ENCODE results near the gene FAM184A. TPM values are rescaled to one million over a fixed set of nuclear protein-coding genes. Genes with fewer than 3 reads are reported as not detected.

Gene FAM184A
- total and polyA plus RNA-seq, 2 of the 8 experiments (the other 6 are each of a cell fraction or from before 2014, with no cell fraction given): 6.3 to 11.3 TPM

DNA sequence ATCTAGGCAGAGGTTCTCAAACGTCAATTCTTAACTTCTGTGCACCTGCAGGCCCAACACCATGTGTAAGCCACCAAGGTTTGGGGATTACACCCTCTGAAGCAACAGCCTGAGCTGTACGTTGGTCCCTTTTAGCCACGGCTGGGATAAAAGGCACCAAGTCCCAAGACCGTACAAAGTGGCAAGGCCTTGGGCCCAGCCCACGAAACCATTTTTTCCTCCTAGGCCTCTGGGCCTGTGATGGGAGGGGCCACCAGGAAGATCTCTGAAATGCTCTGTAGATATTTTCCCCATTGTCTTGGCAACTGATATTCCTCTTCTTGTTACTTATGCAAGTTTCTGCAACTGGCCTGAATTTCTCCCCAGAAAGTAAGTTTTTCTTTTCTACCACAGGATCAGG lies 4.5 kb upstream of the FAM184A start:
- H2BK120ac ChIP-seq (replicated peaks; ENCODE audit: low read depth, low read length): no peak overlapping the region
- no peak overlapping the region for H3K18ac ChIP-seq (ENCODE audit: extremely low read depth, low read length)
- no peak overlapping the region for H3K4ac ChIP-seq (replicated peaks; ENCODE audit: insufficient read length, low read depth, low read length)
- no peak overlapping the region for H3K23ac ChIP-seq (ENCODE audit: insufficient read length)
- no peaks in the 10 kb centered on the region for H4K20me1 ChIP-seq (replicated peaks in 1 of 2; ENCODE audit: control insufficient read depth in 1 of 2, insufficient read depth in 2 of 2, low read length in 2 of 2)
- no peak overlapping the region for H2BK20ac ChIP-seq (ENCODE audit: low read length)
- H3K56ac ChIP-seq (replicated peaks; ENCODE audit: insufficient read length, low read depth, low read length): no peak overlapping the region
- no peaks in the 10 kb centered on the region for H3K79me2 ChIP-seq (ENCODE audit: control insufficient read depth in 1 of 2, insufficient read depth in 2 of 2, low read length in 2 of 2)
- POLR2A ChIA-PET (ENCODE audit: partially characterized antibody): no interaction called here
- peaks cover 24 to 31% of the 10 kb centered on the region in 2 experiments for H3K9me3 ChIP-seq (ENCODE audit: insufficient read depth in 2 of 2, low read depth in 1 of 2, low read length in 1 of 2)
- H3K27ac ChIP-seq (ENCODE audit: low read depth, low read length): no peak overlapping the region
- H2BK5ac ChIP-seq (ENCODE audit: low read depth, low read length): no peak overlapping the region
- WGBS, 2 experiments (ENCODE audit: extremely low coverage in 1 of 2, insufficient coverage in 1 of 2, insufficient read length in 1 of 2, insufficient replicate concordance in 2 of 2, low coverage in 1 of 2, low lambda C conversion rate in 2 of 2, missing lambda C conversion rate in 1 of 2): 81% methylated on average over 5 of the region's 5 CpGs; no CpG with 5 or more reads in 1 of the 2 experiments
- no peak overlapping the region for H2BK15ac ChIP-seq (ENCODE audit: low read length)
- no peak for DNase-seq (ENCODE audit: low read depth in 1 of 2, low spot score in 2 of 2)
- H2AFZ ChIP-seq (ENCODE audit: low read length): no peak overlapping the region
- H4K91ac ChIP-seq (replicated peaks; ENCODE audit: insufficient read length, low read length): no peak overlapping the region
- H3K27me3 ChIP-seq (replicated peaks in 1 of 4; ENCODE audit: control insufficient read depth in 3 of 4, extremely low read depth in 1 of 4, insufficient read depth in 3 of 4, low read length in 3 of 4): peaks cover 0 to 16% (median 5%) of the 10 kb centered on the region in 4 experiments; a peak in 3 of 7 replicates
- no peaks in the 10 kb centered on the region for H3K36me3 ChIP-seq (ENCODE audit: control insufficient read depth in 2 of 4, insufficient read depth in 4 of 4, low read length in 3 of 4)
- H3K14ac ChIP-seq (ENCODE audit: insufficient read length): no peak overlapping the region
- CTCF ChIA-PET (ENCODE audit: partially characterized antibody): no interaction called here
- no peak overlapping the region for H4K8ac ChIP-seq (ENCODE audit: extremely low read depth, insufficient read depth, low read length)
- H3K4me1 ChIP-seq (replicated peaks in 1 of 4; ENCODE audit: control insufficient read depth in 3 of 4, insufficient read depth in 4 of 4, low read length in 3 of 4): peaks cover 0 to 5% (median 2%) of the 10 kb centered on the region in 4 experiments; a peak in 3 of 7 replicates
- no peak overlapping the region for H3K4me3 ChIP-seq (ENCODE audit: extremely low read depth in 1 of 4, insufficient read depth in 2 of 4, low read depth in 3 of 4, low read length in 4 of 4)
- no peak overlapping the region for H2BK12ac ChIP-seq (ENCODE audit: low read depth, low read length)
- no peak overlapping the region for H2AK5ac ChIP-seq (ENCODE audit: low read depth, low read length)
- no peak overlapping the region for H3K4me2 ChIP-seq (ENCODE audit: insufficient read depth in 1 of 2, low read depth in 2 of 2, low read length in 2 of 2)
- H4K5ac ChIP-seq (ENCODE audit: insufficient read length, low read depth, low read length): no peak overlapping the region
- no peaks in the 10 kb centered on the region for H3K79me1 ChIP-seq (ENCODE audit: low read depth, low read length)
- no peak overlapping the region for H3K9ac ChIP-seq (replicated peaks in 1 of 4; ENCODE audit: extremely low read depth in 1 of 4, low read depth in 3 of 4, low read length in 3 of 4)
- peaks cover 4% of the 10 kb centered on the region; the same call in 1 of the 2 replicates for H3K23me2 ChIP-seq (ENCODE audit: low read depth, low read length)
- FAIRE-seq: no peak
- no peak for TF ChIP-seq CBX8 (IDR thresholded peaks at IDR 0.05; ENCODE audit: borderline replicate concordance, low read depth, low read length)
- TF ChIP-seq TAF1 (IDR thresholded peaks at IDR 0.05; ENCODE audit: low read depth, low read length): no peak
- no peak for TF ChIP-seq GABPA (IDR thresholded peaks at IDR 0.05; ENCODE audit: borderline replicate concordance, insufficient read depth, low read length)
- no peak for TF ChIP-seq PHF8 (conservative IDR thresholded peaks at IDR 0.05; ENCODE audit: low read depth, low read length)
- no peak for TF ChIP-seq SAP30 (IDR thresholded peaks at IDR 0.05; ENCODE audit: insufficient read depth, insufficient replicate concordance, low read length)
